Neural crest cell (in vitro differentiated cells): ENCODE data around the gene ERC2. TPM values are rescaled to one million over a fixed set of nuclear protein-coding genes. Genes with fewer than 3 reads are reported as not detected.

Source experiments
- DNase-seq: peaks from one replicate; pipeline ENCODE4 v3.0.0; 2021; ENCODE audit warnings: low read depth, mixed read lengths, low spot score
- H3K27ac Mint-ChIP-seq: one replicate; pipeline ENCODE4 v1.8.0; 2021; ENCODE audit warnings: mild to moderate bottlenecking, mixed read lengths; ENCODE audit not compliant: unreplicated experiment
- H3K27me3 Mint-ChIP-seq: 2 replicates; pipeline ENCODE4 v1.8.0; 2021; ENCODE audit warnings: low read depth, mild to moderate bottlenecking, mixed read lengths
- H3K36me3 Mint-ChIP-seq: 2 replicates; pipeline ENCODE4 v1.8.0; 2021; ENCODE audit warnings: low read depth, mild to moderate bottlenecking, mixed read lengths
- H3K4me1 Mint-ChIP-seq: 2 replicates; pipeline ENCODE4 v1.8.0; 2021; ENCODE audit warnings: mixed read lengths
- H3K4me3 Mint-ChIP-seq: one replicate; pipeline ENCODE4 v1.8.0; 2021; ENCODE audit warnings: mild to moderate bottlenecking, mixed read lengths
- H3K9me3 Mint-ChIP-seq: 2 replicates; pipeline ENCODE4 v1.8.0; 2021; ENCODE audit warnings: mixed read lengths
- total RNA-seq: library from RNA; stranded (reverse); gene quantifications from 2 replicates; pipeline ENCODE4 v1.2.1, GENCODE V29; 2021
- TF ChIP-seq, protein P1 (sequence below): fragments of 200-600 bp; sonication (generic); conservative IDR thresholded peaks from 2 replicates; pipeline ENCODE4 v1.5.0; 2021; ENCODE audit warnings: antibody characterized with exemption, mild to moderate bottlenecking

The ERC2 gene
- total RNA-seq, 1 donor from 2014 or later = 13.5 TPM

DNA sequence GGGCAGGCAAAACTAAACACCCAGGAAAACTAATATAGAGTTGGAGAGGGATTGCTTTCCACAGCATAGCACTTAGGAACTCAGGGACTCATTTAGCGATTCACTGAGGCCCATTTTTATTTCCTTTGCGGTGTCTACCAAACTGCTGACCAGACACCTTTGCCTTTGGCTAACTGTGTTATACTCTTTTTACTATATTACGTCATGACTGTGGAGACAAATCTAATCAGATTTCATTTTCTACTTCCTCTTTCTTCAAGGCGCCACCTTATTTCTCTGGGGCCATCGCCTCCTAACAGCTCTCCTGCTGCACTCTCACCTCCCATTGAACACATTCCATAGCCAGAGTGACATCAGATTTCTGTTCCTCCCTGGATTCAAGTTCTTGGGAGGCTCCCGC, 765.4 kb downstream of the ERC2 start:
- no peaks in the 10 kb centered on the region for H3K36me3 Mint-ChIP-seq
- H3K4me1 Mint-ChIP-seq = peaks cover 12% of the 10 kb centered on the region
- H3K27me3 Mint-ChIP-seq = no peaks in the 10 kb centered on the region
- no peak overlapping the region for H3K27ac Mint-ChIP-seq
- H3K9me3 Mint-ChIP-seq = no peaks in the 10 kb centered on the region
- TF ChIP-seq, protein P1, sequence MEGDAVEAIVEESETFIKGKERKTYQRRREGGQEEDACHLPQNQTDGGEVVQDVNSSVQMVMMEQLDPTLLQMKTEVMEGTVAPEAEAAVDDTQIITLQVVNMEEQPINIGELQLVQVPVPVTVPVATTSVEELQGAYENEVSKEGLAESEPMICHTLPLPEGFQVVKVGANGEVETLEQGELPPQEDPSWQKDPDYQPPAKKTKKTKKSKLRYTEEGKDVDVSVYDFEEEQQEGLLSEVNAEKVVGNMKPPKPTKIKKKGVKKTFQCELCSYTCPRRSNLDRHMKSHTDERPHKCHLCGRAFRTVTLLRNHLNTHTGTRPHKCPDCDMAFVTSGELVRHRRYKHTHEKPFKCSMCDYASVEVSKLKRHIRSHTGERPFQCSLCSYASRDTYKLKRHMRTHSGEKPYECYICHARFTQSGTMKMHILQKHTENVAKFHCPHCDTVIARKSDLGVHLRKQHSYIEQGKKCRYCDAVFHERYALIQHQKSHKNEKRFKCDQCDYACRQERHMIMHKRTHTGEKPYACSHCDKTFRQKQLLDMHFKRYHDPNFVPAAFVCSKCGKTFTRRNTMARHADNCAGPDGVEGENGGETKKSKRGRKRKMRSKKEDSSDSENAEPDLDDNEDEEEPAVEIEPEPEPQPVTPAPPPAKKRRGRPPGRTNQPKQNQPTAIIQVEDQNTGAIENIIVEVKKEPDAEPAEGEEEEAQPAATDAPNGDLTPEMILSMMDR = no peak
- DNase-seq = no peak
- no peak overlapping the region for H3K4me3 Mint-ChIP-seq

DNA sequence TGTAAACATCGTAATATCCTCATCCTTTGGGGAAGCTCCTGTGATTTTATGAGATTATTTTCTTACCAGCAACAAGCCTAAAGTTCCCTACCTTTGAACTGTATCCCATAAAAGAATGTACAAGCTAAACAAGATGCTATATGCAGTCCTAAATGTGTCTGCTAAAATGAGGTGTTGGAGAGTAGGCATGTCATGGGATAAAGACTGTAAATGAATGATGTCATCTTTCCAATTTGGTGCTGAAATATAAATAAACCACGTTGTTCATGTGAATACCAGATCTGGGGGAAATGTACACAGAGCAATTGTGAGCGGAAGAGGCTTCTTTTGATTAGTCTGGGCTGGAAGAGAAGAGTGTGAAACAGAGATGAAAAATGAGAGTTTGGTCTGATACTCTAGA, 766.3 kb downstream of the ERC2 start:
- no peaks in the 10 kb centered on the region for H3K9me3 Mint-ChIP-seq

DNA sequence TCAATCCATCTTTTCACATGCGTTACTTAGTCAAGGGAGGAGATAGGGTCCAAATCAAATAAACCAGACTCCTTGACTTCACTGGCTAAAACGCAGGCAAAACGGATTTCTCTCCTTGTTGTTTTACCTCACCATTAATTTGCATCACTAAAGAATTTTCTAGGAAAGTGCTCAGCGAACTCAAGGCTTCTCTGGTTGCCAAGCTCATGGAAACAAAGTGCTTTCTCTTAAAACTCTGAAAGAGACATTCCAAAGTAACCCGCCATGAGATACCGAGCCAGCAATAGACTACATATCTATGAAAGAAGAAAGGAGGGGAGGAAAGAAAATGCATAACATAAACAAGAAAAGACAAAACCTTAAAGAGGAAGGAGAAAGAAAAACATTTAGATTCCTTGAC, 769.4 kb downstream of the ERC2 start:
- Mint-ChIP-seq H3K9me3 (no peaks in the 10 kb centered on the region), H3K27me3 (no peaks in the 10 kb centered on the region), H3K36me3 (no peaks in the 10 kb centered on the region), H3K27ac (no peak overlapping the region), H3K4me1 (peaks cover 12% of the 10 kb centered on the region), H3K4me3 (no peak overlapping the region)
- DNase-seq = no peak
- TF ChIP-seq, protein P1 = no peak

More for the DNA sequence above, 766.3 kb downstream of the ERC2 start:
- TF ChIP-seq, protein P1 = no peak
- DNase-seq = no peak
- H3K36me3 Mint-ChIP-seq = no peaks in the 10 kb centered on the region
- peaks cover 12% of the 10 kb centered on the region for H3K4me1 Mint-ChIP-seq
- H3K27me3 Mint-ChIP-seq = no peaks in the 10 kb centered on the region
- H3K4me3 Mint-ChIP-seq = no peak overlapping the region
- no peak overlapping the region for H3K27ac Mint-ChIP-seq

DNA sequence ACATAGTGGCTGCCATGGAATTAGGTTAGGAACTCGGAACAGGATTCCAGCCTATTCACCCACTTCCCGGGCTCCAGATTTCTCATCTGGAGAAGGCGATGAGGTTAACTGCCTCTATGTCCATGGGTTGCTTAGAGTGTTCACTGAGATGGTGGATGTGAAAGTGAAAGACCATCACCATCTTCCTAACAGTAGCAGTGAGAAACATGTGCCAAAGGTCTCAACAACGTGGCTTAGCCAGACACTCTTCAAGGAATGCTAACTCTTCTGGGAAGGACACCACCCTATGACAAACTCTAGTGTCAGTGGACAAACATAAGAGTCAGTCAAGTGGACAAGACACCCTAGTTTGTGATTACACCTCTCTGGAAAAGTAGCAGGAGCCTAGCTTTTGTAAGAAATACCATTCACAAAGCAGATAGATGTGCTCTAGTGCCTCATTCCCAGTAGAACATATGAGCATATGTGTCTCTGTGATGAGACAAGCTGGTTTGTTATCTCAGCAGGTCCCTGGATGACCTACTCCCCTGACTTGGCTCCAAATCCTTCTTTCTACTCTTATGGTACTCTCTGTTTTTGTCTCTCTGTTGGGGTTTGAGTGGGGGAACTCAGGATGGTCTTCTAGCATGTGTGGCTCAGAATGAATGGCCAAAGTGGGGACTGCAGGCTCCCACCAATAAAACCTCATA, 770.9 kb downstream of the ERC2 start:
- H3K4me3 Mint-ChIP-seq = no peak overlapping the region
- TF ChIP-seq, protein P1 = no peak
- H3K27me3 Mint-ChIP-seq = no peaks in the 10 kb centered on the region
- peaks cover 15% of the 10 kb centered on the region for H3K4me1 Mint-ChIP-seq
- no peak overlapping the region for H3K27ac Mint-ChIP-seq
- DNase-seq = no peak
- no peaks in the 10 kb centered on the region for H3K9me3 Mint-ChIP-seq
- H3K36me3 Mint-ChIP-seq = no peaks in the 10 kb centered on the region

DNA sequence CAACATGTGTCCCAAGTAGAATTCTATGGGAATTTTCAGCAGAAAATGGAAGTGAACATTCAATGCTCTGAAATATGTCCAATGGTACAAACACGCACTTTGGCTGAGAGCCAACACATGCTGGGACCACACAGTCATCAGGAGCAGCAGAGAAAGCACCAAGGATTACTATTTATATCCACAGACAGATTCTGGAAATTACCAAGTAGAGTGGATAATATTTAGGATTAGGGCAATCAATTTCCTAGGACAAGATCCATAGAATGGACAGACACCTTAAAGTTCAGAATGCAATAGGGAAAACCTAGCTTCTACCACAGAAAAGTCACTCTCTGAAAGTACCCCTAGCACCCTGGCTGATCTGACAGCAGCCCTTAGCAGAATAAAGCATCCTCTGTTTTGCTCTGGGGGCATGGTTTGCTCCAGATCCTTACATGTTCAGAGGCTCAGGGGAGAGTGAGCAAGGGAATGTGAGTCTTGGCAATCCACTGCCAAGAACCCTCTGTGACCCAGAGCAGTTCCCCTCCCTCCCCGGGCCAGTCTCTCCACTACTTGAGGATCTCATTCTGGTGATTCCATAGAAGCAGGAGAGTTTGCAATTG, 775.2 kb downstream of the ERC2 start:
- Mint-ChIP-seq H3K4me1 (peaks cover 23% of the 10 kb centered on the region), H3K36me3 (no peaks in the 10 kb centered on the region), H3K4me3 (no peak overlapping the region), H3K9me3 (no peaks in the 10 kb centered on the region), H3K27ac (no peak overlapping the region), H3K27me3 (peaks cover 6% of the 10 kb centered on the region)
- DNase-seq = no peak
- TF ChIP-seq, protein P1 = no peak
